ENCODE data around the gene RNF208.

The RNF208 gene

GRCh38 chr9:137206602-137207001, 15.4 kb downstream of the RNF208 start:
- no peak for DNase-seq

GRCh38 chr9:137205126-137206069, 16.6 kb downstream of the RNF208 start, which contains the start of the genes NDOR1 and TMEM203:
Gene NDOR1, plus strand, starts transcription at chr9:137205700. Its CDS starts 78 bp downstream, at chr9:137205778.
Gene TMEM203, minus strand, starts transcription at chr9:137205648. Its CDS starts 234 bp downstream, at chr9:137205414.
- DNase-seq = peak; percentile 95 to 96

DNA sequence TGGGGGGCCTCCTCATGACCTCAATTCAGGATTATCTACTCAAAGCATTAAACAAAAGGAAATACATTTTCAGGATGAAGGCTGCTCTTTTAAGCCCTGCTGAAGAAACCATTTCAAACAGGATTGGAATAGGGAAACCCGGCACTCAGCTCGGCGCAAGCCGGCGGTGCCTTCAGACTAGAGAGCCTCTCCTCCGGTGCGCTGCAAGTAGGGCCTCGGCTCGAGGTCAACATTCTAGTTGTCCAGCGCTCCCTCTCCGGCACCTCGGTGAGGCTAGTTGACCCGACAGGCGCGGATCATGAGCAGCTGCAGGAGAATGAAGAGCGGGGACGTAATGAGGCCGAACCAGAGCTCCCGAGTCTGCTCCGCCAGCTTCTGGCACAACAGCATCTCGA, 17.3 kb downstream of the RNF208 start:
- DNase-seq = no peak

GRCh38 chr9:137202966-137203365, 19.1 kb downstream of the RNF208 start:
- no peak for DNase-seq

DNA sequence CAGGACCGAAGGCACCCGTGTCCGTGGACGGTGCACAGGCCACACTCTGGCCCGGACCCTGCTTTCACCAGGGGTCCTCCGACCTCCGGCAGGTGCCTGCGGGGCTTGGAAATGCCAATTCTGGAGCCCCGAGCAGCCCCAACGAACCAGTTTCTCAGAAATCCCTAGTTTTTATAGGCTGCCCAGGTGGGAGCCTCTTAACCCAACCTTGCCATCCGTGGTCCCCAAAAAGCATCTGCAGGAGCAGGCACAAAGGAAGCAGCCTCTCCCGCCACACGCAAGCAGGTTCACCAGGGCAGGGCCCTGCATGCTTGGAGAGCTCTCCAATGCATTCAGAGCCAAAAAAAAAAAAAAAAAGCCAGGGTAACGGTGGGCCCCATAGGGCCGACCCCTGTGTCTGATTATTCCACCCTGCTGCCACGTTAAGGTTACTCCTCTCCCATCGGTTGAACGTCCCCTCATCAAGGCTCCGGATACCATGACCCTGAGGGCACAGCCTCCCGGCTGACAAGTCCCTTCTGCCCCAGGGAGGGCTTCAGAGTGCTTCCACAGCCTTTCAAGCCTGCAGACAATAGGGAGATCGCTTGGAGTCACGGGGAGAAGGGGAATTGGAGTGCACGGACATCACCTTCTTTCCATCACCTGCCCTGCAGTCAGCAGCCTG, 20.7 kb downstream of the RNF208 start:
- DNase-seq = no peak

- peak; percentile 99 for DNase-seq
Observed at GRCh38 chr9:137200311-137201204, 21.5 kb downstream of the RNF208 start, which contains the start of gene TPRN. Gene TPRN, minus strand, starts transcription at chr9:137200741. Its CDS starts 30 bp downstream, at chr9:137200711.

DNA sequence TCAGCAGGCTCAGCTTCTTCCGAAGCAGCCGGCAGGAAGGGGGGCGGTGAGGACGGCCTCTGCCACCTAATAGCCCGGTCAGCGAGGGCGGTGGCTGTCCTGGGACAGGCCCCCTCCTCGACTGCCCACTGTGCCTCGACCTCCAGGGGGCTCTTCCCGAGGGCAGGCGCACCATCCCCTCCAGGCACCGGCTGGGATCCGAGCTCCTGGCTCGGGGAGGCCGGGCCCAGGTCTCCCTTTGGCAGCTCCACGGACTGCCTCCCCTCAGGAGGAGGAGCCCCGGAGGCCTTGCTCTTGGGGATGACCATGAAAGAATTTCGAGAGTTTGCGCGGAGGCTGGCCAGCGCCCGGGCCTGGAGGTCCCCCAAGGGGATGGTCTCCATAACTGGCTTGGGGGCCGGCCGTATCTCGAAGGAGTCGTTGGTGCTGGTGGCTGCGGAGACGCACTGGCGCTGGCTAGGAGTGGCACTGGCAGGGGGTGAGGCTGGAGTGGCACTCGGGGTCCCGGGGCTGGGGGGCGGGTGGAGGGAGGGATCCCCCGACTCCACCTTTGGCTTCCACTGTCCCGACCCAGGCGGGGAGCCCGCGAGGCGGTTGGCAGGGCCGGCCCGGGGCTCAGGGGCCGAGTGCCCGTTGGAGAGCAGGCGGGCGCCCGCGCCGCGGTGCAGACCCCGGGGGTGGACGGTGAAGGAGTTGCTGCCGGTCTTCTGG, 22.5 kb downstream of the RNF208 start:
- no peak for DNase-seq

GRCh38 chr9:137198902-137199283, 23.1 kb downstream of the RNF208 start:
- no peak for DNase-seq

DNA sequence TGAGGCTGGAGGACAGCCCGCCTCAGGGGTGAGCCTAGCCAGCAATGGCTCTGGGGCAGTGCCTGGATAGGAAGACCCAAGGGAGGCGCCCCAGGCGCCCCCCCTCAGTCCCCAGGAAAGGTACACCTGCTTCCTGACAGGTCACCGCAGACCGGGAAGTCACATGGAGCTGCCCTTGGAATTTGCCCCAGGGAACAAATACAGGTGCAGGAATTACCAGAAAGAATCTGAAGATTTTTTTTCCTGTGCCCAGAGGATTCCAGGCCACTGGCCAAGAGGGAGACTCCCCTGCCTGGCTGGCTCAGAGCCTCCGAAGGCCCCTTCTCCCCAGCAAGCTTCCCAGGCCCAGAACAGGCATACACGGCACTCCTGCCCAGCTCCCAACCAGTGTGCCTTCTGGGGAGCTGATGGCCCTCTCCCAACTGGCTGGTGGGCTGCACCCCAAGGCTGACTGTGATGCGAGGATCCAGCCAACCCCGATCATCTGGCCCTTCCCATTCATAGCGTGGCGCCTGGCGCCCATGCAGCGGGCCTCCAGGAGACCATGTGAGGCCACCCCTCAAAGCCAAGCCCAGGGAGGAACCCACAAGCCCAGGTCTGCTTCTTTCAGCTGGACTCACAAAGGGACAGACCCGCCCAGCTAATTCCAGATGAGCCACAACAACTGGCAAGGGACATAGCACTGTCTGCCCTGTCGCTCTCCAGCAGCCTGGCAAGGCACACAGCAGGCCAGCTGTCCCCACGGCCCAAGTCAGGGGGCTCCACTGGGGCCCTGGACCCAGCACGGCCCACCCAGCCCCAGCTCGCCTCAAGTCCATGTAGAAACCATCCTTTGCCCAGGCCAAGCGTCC, 23.8 kb downstream of the RNF208 start:
- DNase-seq = no peak

DNA sequence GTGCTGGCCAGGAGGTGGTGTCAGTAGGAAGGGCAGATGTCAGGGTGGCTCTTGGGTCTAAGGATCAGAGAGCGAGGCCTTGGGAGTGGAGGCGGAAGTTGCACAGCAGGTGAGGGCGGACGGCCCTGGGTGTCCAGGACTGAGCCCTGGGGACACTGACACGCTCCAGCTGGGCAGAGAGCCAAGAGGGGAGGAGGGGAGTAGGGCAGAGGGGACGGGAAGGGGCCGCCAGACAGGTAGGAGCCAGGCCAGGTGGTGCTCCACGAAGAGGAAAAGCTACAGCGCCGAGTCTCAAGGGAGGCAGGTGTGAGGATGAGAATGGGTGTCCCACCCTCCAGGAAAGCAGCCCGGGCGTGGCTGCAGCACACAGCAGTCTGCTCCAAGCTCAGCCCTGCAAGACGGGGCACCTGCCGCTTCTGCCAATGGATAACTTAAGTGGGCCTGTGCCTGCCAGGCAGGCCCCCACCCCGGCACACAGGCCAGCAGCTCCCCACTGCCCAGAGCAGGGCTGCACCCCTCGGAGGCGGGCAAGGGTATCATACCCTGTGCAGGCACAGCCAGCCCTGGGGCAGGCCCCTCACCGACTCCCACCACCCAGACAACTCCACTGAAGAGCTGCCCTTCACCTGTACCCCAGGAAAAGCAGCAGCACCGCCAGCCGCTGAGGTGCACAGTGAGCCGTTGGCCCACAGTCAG, 26.4 kb downstream of the RNF208 start:
- DNase-seq = no peak

- DNase-seq = no peak
Observed at GRCh38 chr9:137194909-137195308, 27.1 kb downstream of the RNF208 start.

GRCh38 chr9:137194388-137194787, 27.7 kb downstream of the RNF208 start:
- no peak for DNase-seq

DNA sequence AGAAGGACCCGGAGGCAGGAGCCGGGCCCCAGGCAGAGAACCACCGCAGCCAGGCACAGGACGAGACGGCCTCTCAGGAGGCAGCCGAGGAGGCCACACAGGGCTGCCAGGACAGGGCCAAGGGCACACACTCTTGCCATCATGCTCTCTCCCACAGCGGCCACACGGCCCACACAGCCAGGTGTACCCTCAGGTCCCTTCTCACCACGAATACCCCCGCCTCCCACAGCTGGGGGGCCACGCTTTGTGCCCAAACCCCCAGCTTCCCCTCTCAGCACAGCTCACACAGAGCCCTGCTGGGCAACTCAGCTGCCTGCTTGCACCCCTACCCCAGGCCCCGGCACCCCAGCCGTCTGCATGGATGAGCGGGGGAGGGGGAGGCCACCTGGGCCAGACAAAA, 28.3 kb downstream of the RNF208 start:
- no peak for DNase-seq

GRCh38 chr9:137192859-137193258, 29.2 kb downstream of the RNF208 start:
- no peak for DNase-seq

GRCh38 chr9:137192448-137192780, 29.6 kb downstream of the RNF208 start:
- no peak for DNase-seq

- no peak for DNase-seq
Observed at GRCh38 chr9:137191691-137192447, 30.2 kb downstream of the RNF208 start.

GRCh38 chr9:137191245-137191644, 30.8 kb downstream of the RNF208 start:
- DNase-seq = no peak

- no peak for DNase-seq
Observed at GRCh38 chr9:137190315-137190856, 31.7 kb downstream of the RNF208 start.
